GM12878 (cell line): ENCODE results near the gene SLC9A3. TPM values are rescaled to one million over a fixed set of nuclear protein-coding genes. Genes with fewer than 3 reads are reported as not detected.

ENCODE experiments used
- ATAC-seq: fragments of 200-7000 bp; cut with Tn5 transposase; 3 replicates; pipeline ENCODE4 v1.9.1; 2020; ENCODE audit warnings: mild to moderate bottlenecking, moderate library complexity
- BruUV-seq: library from RNA; stranded (reverse); fragments of 400-500 nt; replicated peaks from 2 replicates; lab custom pipeline; 2021; lab: Mats Ljungman, UMichigan
- CTCF ChIA-PET: fragments of 300-600 bp; sonication (Branson Sonifier 250); formaldehyde crosslinking; extraction: SDS; loops from one replicate; lab custom pipeline; 2021; ENCODE audit warnings: inconsistent platforms; lab: Yijun Ruan, JAX
- POLR2A ChIA-PET: fragments of 350-600 bp; formaldehyde crosslinking; extraction: SDS; loops from one replicate; lab custom pipeline; 2021; ENCODE audit warnings: inconsistent platforms; lab: Charles Lee
- RAD21 ChIA-PET: fragments of 300-600 bp; sonication (Branson Sonifier 250); formaldehyde crosslinking; loops from one replicate; lab custom pipeline; 2023; ENCODE audit warnings: antibody characterized with exemption; ENCODE audit not compliant: unreplicated experiment; lab: Charles Lee
- SMC1A ChIA-PET: fragments of 300-600 bp; sonication (Branson Sonifier 250); formaldehyde crosslinking; loops from one replicate; lab custom pipeline; 2023; ENCODE audit not compliant: unreplicated experiment, uncharacterized antibody; lab: Charles Lee
- DNase-seq: peaks from one replicate; pipeline ENCODE4 v3.0.0-alpha.2; 2011; ENCODE audit warnings: low read depth, low spot score
- FAIRE-seq: peaks from 3 replicates; lab custom pipeline; 2011; peaks lifted over from hg19 to GRCh38; lab: Jason Lieb, UNC
- H2AFZ ChIP-seq: 2 replicates; pipeline ENCODE4 v1.6.0; 2011; ENCODE audit warnings: low read depth, low read length, control low read depth; ENCODE audit not compliant: control insufficient read depth
- H3K27ac ChIP-seq: 2 replicates; pipeline ENCODE4 v1.5.1; 2011; ENCODE audit warnings: control low read depth; ENCODE audit not compliant: control insufficient read depth, insufficient read depth
- H3K27me3 ChIP-seq, 2 experiments: replicated peaks in 1 of 2; 2 replicates each; pipeline versions ENCODE4 v1.6.0 to v1.6.1; 2011; ENCODE audit warnings: low read length in 1 of 2; ENCODE audit not compliant: control insufficient read depth in 2 of 2, insufficient read depth in 2 of 2
- H3K36me3 ChIP-seq, 2 experiments: 2 replicates each; pipeline ENCODE4 v1.5.1; 2011; ENCODE audit warnings: low read length in 1 of 2; ENCODE audit not compliant: control insufficient read depth in 2 of 2, insufficient read depth in 2 of 2
- H3K4me1 ChIP-seq: 2 replicates; pipeline ENCODE4 v1.6.1; 2011; ENCODE audit warnings: mild to moderate bottlenecking, low read length, moderate library complexity, mixed read lengths; ENCODE audit not compliant: control insufficient read depth, insufficient read depth
- H3K4me2 ChIP-seq: 2 replicates; pipeline ENCODE4 v1.6.0; 2011; ENCODE audit warnings: control low read depth; ENCODE audit not compliant: control insufficient read depth, insufficient read depth
- H3K4me3 ChIP-seq: fragments of 200-600 bp; sonication (generic); 2 replicates; pipeline ENCODE4 v1.5.1; 2016
- H3K79me2 ChIP-seq: 2 replicates; pipeline ENCODE4 v1.6.0; 2011; ENCODE audit warnings: low read length; ENCODE audit not compliant: control insufficient read depth, insufficient read depth
- H3K9ac ChIP-seq: 2 replicates; pipeline ENCODE4 v1.8.0; 2011; ENCODE audit warnings: low read length, control low read depth, mixed read lengths; ENCODE audit not compliant: control insufficient read depth, insufficient read depth
- H3K9me3 ChIP-seq: replicated peaks from 3 replicates; pipeline ENCODE4 v1.5.1; 2011; ENCODE audit warnings: mild to moderate bottlenecking, low read length; ENCODE audit not compliant: control insufficient read depth, insufficient read depth
- H4K20me1 ChIP-seq: 2 replicates; pipeline ENCODE4 v1.6.0; 2011; ENCODE audit not compliant: control insufficient read depth, insufficient read depth
- CHD2 ChIP-seq: IDR thresholded peaks from 2 replicates; pipeline ENCODE4 v1.6.1; 2011; ENCODE audit warnings: low read depth, low read length, improper control_type of control experiment, borderline replicate concordance
- FOS ChIP-seq: IDR thresholded peaks from 3 replicates; pipeline ENCODE4 v1.6.1; 2011; ENCODE audit warnings: borderline replicate concordance; ENCODE audit not compliant: insufficient read length; ENCODE audit errors: extremely low read depth
- GABPA ChIP-seq: IDR thresholded peaks from 2 replicates; pipeline ENCODE4 v1.6.1; 2014; ENCODE audit warnings: antibody characterized with exemption, low read depth, mild to moderate bottlenecking, inconsistent platforms
- JUND ChIP-seq: IDR thresholded peaks from 2 replicates; pipeline ENCODE4 v1.6.1; 2012; ENCODE audit warnings: low read depth, mild to moderate bottlenecking, low read length, improper control_type of control experiment, moderate library complexity
- MEF2A ChIP-seq: IDR thresholded peaks from 2 replicates; pipeline ENCODE4 v1.6.1; 2011; ENCODE audit warnings: low read depth, mild to moderate bottlenecking, low read length, moderate library complexity; ENCODE audit not compliant: insufficient read depth
- NFYA ChIP-seq: IDR thresholded peaks from 2 replicates; pipeline ENCODE4 v1.6.1; 2011; ENCODE audit warnings: low read depth, mild to moderate bottlenecking, low read length, improper control_type of control experiment, borderline replicate concordance
- NR2C1 ChIP-seq: fragments of 450-650 bp; IDR thresholded peaks from 2 replicates; pipeline ENCODE4 v1.6.1; 2017; ENCODE audit warnings: antibody characterized with exemption, mild to moderate bottlenecking, moderate library complexity
- RAD51 ChIP-seq: fragments of 450-650 bp; IDR thresholded peaks from 2 replicates; pipeline ENCODE4 v1.6.1; 2016; ENCODE audit warnings: moderate library complexity, mild to moderate bottlenecking, inconsistent platforms
- REST ChIP-seq: IDR thresholded peaks from 2 replicates; pipeline ENCODE4 v1.6.1; 2012; ENCODE audit warnings: mild to moderate bottlenecking, low read depth, low read length
- RUNX3 ChIP-seq: IDR thresholded peaks from 2 replicates; pipeline ENCODE4 v1.6.1; 2012; ENCODE audit warnings: low read length, inconsistent platforms
- USF2 ChIP-seq: IDR thresholded peaks from 2 replicates; pipeline ENCODE4 v1.6.1; 2011; ENCODE audit warnings: low read depth, low read length, improper control_type of control experiment, borderline replicate concordance
- ZNF207 ChIP-seq: fragments of 450-650 bp; IDR thresholded peaks from 2 replicates; pipeline ENCODE4 v1.6.1; 2014; ENCODE audit warnings: antibody characterized with exemption, mild to moderate bottlenecking, borderline replicate concordance
- WGBS: methylation state at CpG from one replicate; pipeline ENCODE4 v1.1.6; 2016; ENCODE audit warnings: low lambda C conversion rate; ENCODE audit not compliant: insufficient replicate concordance, insufficient coverage; ENCODE audit errors: missing lambda C conversion rate; 5-methylcytosine and 5-hydroxymethylcytosine counted together
- in situ Hi-C: fragments of 300-500 bp; cut with MboI; formaldehyde crosslinking; loops from 9 replicates; pipeline ENCODE4 v1.14.3; 2018; ENCODE audit warnings: mixed read lengths
- intact Hi-C: fragments of 100-400 bp; cut with micrococcal nuclease; formaldehyde crosslinking; loops from one replicate; pipeline ENCODE4 v1.14.2; 2022; ENCODE audit not compliant: unreplicated experiment
- polyA plus RNA-seq, 11 experiments: library from polyadenylated mRNA; depleted of rRNA in 4 of 11; unstranded in 6 of 11; stranded (reverse) in 5 of 11; fragments of >200 nt; fragmentation: Nextera tagmentation in 4 of 11; fragmentation: Illumina TruSeq in 1 of 11; extraction: Ambion mirVana in 4 of 11; extraction: Trizol in 1 of 11; gene quantifications; 1 replicate in 1 of 11; 2 replicates in 10 of 11; pipeline versions ENCODE4 v1.2.1 to v1.2.3, GENCODE V29; 2011 to 2016; ENCODE audit warnings: inconsistent platforms in 2 of 11, missing spikeins in 2 of 11, low read depth in 1 of 11
- total RNA-seq, 4 experiments: library from RNA; depleted of rRNA in 3 of 4; stranded (reverse); fragments of >200 nt in 3 of 4; fragmentation: Illumina TruSeq in 1 of 4; extraction: Trizol in 1 of 4; gene quantifications; 2 replicates each; pipeline versions ENCODE4 v1.2.1 to v1.2.3, GENCODE V29; 2013 to 2021
- TF ChIP-seq, protein P1 (sequence below): IDR thresholded peaks from 2 replicates; pipeline ENCODE4 v1.6.1; 2012; ENCODE audit warnings: low read length, inconsistent platforms

The SLC9A3 gene
- total and polyA plus RNA-seq, 10 of the 15 experiments (the other 5 are each of a cell fraction or from before 2014, with no cell fraction given): 0.04 to 5.2 (median 2.3) TPM; not detected in 1

DNA sequence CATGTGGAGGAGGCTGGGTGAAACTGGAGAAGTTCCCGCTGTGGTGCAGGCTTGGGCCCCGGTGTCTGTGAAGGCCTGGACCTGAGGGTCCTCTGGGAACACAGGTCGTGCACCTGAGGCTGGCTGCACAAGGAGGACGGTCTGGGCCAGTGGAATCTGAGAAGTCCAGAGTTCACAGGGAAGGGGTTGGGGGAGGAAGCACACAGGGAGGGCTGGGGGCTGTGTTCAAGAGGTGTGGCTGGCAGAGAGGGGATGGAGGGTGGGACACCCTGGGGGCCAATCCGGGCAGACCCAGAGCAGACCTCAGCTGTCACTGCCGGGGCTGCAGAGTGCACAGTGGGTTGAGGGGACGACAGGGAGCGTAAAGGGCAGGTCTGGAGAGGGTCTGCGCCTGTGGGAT, 2.6 kb downstream of the SLC9A3 start:
- Histone ChIP-seq H3K4me1 (no peaks in the 10 kb centered on the region), H3K9ac (no peak overlapping the region), H2AFZ (no peak overlapping the region), H3K79me2 (no peaks in the 10 kb centered on the region), H3K36me3 (no peaks in the 10 kb centered on the region), H3K4me2 (no peak overlapping the region), H3K4me3 (no peak overlapping the region), H4K20me1 (no peaks in the 10 kb centered on the region), H3K9me3 (no peaks in the 10 kb centered on the region), H3K27me3 (peaks cover 8 to 21% of the 10 kb centered on the region in 2 experiments), H3K27ac (no peak overlapping the region)
- BruUV-seq: no TSS peak
- intact Hi-C loops: no loop called here
- CTCF ChIA-PET: no interaction called here
- no peak for TF ChIP-seq MEF2A
- TF ChIP-seq NFYA: no peak
- TF ChIP-seq USF2: no peak
- TF ChIP-seq ZNF207: no peak
- no peak for TF ChIP-seq RAD51
- no peak for TF ChIP-seq NR2C1
- no peak for TF ChIP-seq FOS
- no peak for TF ChIP-seq GABPA
- no peak for TF ChIP-seq JUND
- TF ChIP-seq CHD2: no peak
- TF ChIP-seq REST: no peak
- no peak for TF ChIP-seq RUNX3
- TF ChIP-seq, protein P1, sequence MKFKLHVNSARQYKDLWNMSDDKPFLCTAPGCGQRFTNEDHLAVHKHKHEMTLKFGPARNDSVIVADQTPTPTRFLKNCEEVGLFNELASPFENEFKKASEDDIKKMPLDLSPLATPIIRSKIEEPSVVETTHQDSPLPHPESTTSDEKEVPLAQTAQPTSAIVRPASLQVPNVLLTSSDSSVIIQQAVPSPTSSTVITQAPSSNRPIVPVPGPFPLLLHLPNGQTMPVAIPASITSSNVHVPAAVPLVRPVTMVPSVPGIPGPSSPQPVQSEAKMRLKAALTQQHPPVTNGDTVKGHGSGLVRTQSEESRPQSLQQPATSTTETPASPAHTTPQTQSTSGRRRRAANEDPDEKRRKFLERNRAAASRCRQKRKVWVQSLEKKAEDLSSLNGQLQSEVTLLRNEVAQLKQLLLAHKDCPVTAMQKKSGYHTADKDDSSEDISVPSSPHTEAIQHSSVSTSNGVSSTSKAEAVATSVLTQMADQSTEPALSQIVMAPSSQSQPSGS: no peak
- RAD21 ChIA-PET: no interaction called here
- no peak for FAIRE-seq
- in situ Hi-C loops: no loop called here
- DNase-seq: no peak
- 37% methylated on average over 9 of the region's 9 CpGs for WGBS
- POLR2A ChIA-PET: no interaction called here
- SMC1A ChIA-PET: no interaction called here
- no peak for ATAC-seq
